Measurements from ENCODE around the gene HDAC5. TPM values are rescaled to one million over a fixed set of nuclear protein-coding genes. Genes with fewer than 3 reads are reported as not detected.

The HDAC5 gene
- total and polyA plus RNA-seq, 2 experiments from 2014 or later, result 28.5 to 98.7 TPM

DNA sequence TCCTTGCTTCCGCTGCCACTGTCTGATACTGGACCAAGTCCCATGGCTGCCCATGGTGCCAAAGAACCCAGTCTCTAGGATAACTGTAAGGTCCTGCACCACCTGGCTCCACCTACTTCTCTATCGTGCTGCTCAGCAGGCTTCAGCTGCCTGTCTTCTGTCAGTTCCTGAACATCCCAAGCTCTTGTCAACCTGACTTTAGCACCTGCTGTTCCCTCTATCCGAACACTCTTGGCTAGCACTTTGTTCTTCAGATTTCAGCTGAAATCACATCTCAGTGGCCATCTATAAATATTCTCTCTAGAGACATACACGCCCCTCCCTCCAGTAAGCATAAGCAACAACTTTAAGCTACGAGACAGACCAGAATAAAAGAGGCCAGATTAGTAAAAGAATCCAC, 93.7 kb downstream of the HDAC5 start:
- Histone ChIP-seq H3K27me3 (replicated peaks; ENCODE audit: insufficient read depth) (no peaks in the 10 kb centered on the region), H3K4me1 (ENCODE audit: insufficient read depth) (no peaks in the 10 kb centered on the region), H3K9me3 (ENCODE audit: low read depth) (no peaks in the 10 kb centered on the region), H2AFZ (no peak overlapping the region), H4K20me1 (ENCODE audit: insufficient read depth) (no peaks in the 10 kb centered on the region), H3K79me2 (ENCODE audit: insufficient read depth) (peaks cover 21% of the 10 kb centered on the region; the same call in 1 of the 2 replicates), H3K4me3 (no peak overlapping the region), H3F3A (ENCODE audit: insufficient read depth) (peaks cover 13% of the 10 kb centered on the region; the same call in 1 of the 2 replicates), H3K9me2 (ENCODE audit: insufficient read depth) (no peaks in the 10 kb centered on the region), H3K27ac (no peak overlapping the region), H3K9ac (no peak overlapping the region), H3K4me2 (ENCODE audit: unreplicated experiment) (no peak overlapping the region), H3K36me3 (ENCODE audit: low read depth) (peaks cover 37% of the 10 kb centered on the region)
- in situ Hi-C loops (cut with MboI), result no loop called here
- WGBS, 2 experiments (ENCODE audit: low coverage in 1 of 2, low lambda C conversion rate in 2 of 2, missing lambda C conversion rate in 2 of 2), result 83 to 92% methylated on average over 5 of the region's 5 CpGs
- no peak for DNase-seq
- no peak for TF ChIP-seq EZH2phosphoT487 (IDR thresholded peaks at IDR 0.05; ENCODE audit: insufficient read depth, low read depth)
- TF ChIP-seq EZH2 (IDR thresholded peaks at IDR 0.05; ENCODE audit: insufficient read depth, poor library complexity, severe bottlenecking), result no peak

Small RNA genes within 50 kb of the gene (small RNA-seq; reads per million reads assigned to genes)
- gene RNU6-131P (ENCODE audit: low read depth, low replicate concordance), result not detected

Other genes with a start within 250 kb of the HDAC5 start
- 5.1 and 13.8 TPM in 2 replicates for gene MPP2, start 216.1 kb downstream of the HDAC5 start, total RNA-seq (2014; rRNA removed; shearing (Covaris generic))
- 3.8 and 4.1 TPM in 2 replicates for gene MPP2, start 216.1 kb downstream of the HDAC5 start, polyA plus RNA-seq (2016; fragmentation: Nextera tagmentation; extraction: Ambion mirVana)
- gene PPY, start 181.2 kb downstream of the HDAC5 start, total RNA-seq (2014; rRNA removed; shearing (Covaris generic)), result not detected in 2 replicates
- not detected in 2 replicates for gene PPY, start 181.2 kb downstream of the HDAC5 start, polyA plus RNA-seq (2016; fragmentation: Nextera tagmentation; extraction: Ambion mirVana)
- gene PYY, start 169.7 kb downstream of the HDAC5 start, total RNA-seq (2014; rRNA removed; shearing (Covaris generic)), result not detected in 2 replicates
- not detected in 2 replicates for gene PYY, start 169.7 kb downstream of the HDAC5 start, polyA plus RNA-seq (2016; fragmentation: Nextera tagmentation; extraction: Ambion mirVana)
- 1.8 and 2.8 TPM in 2 replicates for gene NAGS, start 119.0 kb downstream of the HDAC5 start, total RNA-seq (2014; rRNA removed; shearing (Covaris generic))
- gene NAGS, start 119.0 kb downstream of the HDAC5 start, polyA plus RNA-seq (2016; fragmentation: Nextera tagmentation; extraction: Ambion mirVana), result 1.6 and 2.3 TPM in 2 replicates
- 25.5 and 45.4 TPM in 2 replicates for gene TMEM101, start 108.7 kb downstream of the HDAC5 start, total RNA-seq (2014; rRNA removed; shearing (Covaris generic))
- gene TMEM101, start 108.7 kb downstream of the HDAC5 start, polyA plus RNA-seq (2016; fragmentation: Nextera tagmentation; extraction: Ambion mirVana), result 24.4 and 25.0 TPM in 2 replicates
- 36.1 and 49.4 TPM in 2 replicates for gene LSM12, start 57.0 kb downstream of the HDAC5 start, total RNA-seq (2014; rRNA removed; shearing (Covaris generic))
- 122 and 125 TPM in 2 replicates for gene LSM12, start 57.0 kb downstream of the HDAC5 start, polyA plus RNA-seq (2016; fragmentation: Nextera tagmentation; extraction: Ambion mirVana)
- gene G6PC3, start 52.9 kb downstream of the HDAC5 start, total RNA-seq (2014; rRNA removed; shearing (Covaris generic)), result 57.4 and 68.5 TPM in 2 replicates
- gene G6PC3, start 52.9 kb downstream of the HDAC5 start, polyA plus RNA-seq (2016; fragmentation: Nextera tagmentation; extraction: Ambion mirVana), result 121 and 128 TPM in 2 replicates
- gene HROB, start 18.3 kb upstream of the HDAC5 start, total RNA-seq (2014; rRNA removed; shearing (Covaris generic)), result 1.3 and 1.8 TPM in 2 replicates
- 3.5 and 3.6 TPM in 2 replicates for gene HROB, start 18.3 kb upstream of the HDAC5 start, polyA plus RNA-seq (2016; fragmentation: Nextera tagmentation; extraction: Ambion mirVana)
- not detected in 2 replicates for gene ASB16, start 47.1 kb upstream of the HDAC5 start, total RNA-seq (2014; rRNA removed; shearing (Covaris generic))
- gene ASB16, start 47.1 kb upstream of the HDAC5 start, polyA plus RNA-seq (2016; fragmentation: Nextera tagmentation; extraction: Ambion mirVana), result 0.22 and 0.25 TPM in 2 replicates
- gene TMUB2, start 63.3 kb upstream of the HDAC5 start, total RNA-seq (2014; rRNA removed; shearing (Covaris generic)), result 41.6 and 42.6 TPM in 2 replicates
- 44.6 and 45.0 TPM in 2 replicates for gene TMUB2, start 63.3 kb upstream of the HDAC5 start, polyA plus RNA-seq (2016; fragmentation: Nextera tagmentation; extraction: Ambion mirVana)
- gene ATXN7L3, start 76.2 kb upstream of the HDAC5 start, total RNA-seq (2014; rRNA removed; shearing (Covaris generic)), result 48.2 and 60.4 TPM in 2 replicates
- gene ATXN7L3, start 76.2 kb upstream of the HDAC5 start, polyA plus RNA-seq (2016; fragmentation: Nextera tagmentation; extraction: Ambion mirVana), result 9.8 and 10.0 TPM in 2 replicates
- 61.1 and 62.3 TPM in 2 replicates for gene UBTF, start 96.0 kb upstream of the HDAC5 start, total RNA-seq (2014; rRNA removed; shearing (Covaris generic))
- gene UBTF, start 96.0 kb upstream of the HDAC5 start, polyA plus RNA-seq (2016; fragmentation: Nextera tagmentation; extraction: Ambion mirVana), result 48.2 and 48.4 TPM in 2 replicates
- not detected in 2 replicates for gene SLC4A1, start 144.5 kb upstream of the HDAC5 start, total RNA-seq (2014; rRNA removed; shearing (Covaris generic))
- not detected in 2 replicates for gene SLC4A1, start 144.5 kb upstream of the HDAC5 start, polyA plus RNA-seq (2016; fragmentation: Nextera tagmentation; extraction: Ambion mirVana)
- 0.11 TPM in 1 of 2 replicates, not detected in the other for gene RUNDC3A, start 185.0 kb upstream of the HDAC5 start, total RNA-seq (2014; rRNA removed; shearing (Covaris generic))
- gene RUNDC3A, start 185.0 kb upstream of the HDAC5 start, polyA plus RNA-seq (2016; fragmentation: Nextera tagmentation; extraction: Ambion mirVana), result 0.24 TPM in 1 of 2 replicates, not detected in the other
- gene SLC25A39, start 201.2 kb upstream of the HDAC5 start, total RNA-seq (2014; rRNA removed; shearing (Covaris generic)), result 96.1 and 118 TPM in 2 replicates
- 117 TPM in 2 replicates for gene SLC25A39, start 201.2 kb upstream of the HDAC5 start, polyA plus RNA-seq (2016; fragmentation: Nextera tagmentation; extraction: Ambion mirVana)
- 326 and 410 TPM in 2 replicates for gene GRN, start 221.7 kb upstream of the HDAC5 start, total RNA-seq (2014; rRNA removed; shearing (Covaris generic))
- gene GRN, start 221.7 kb upstream of the HDAC5 start, polyA plus RNA-seq (2016; fragmentation: Nextera tagmentation; extraction: Ambion mirVana), result 440 and 446 TPM in 2 replicates
- gene FAM171A2, start 240.2 kb upstream of the HDAC5 start, total RNA-seq (2014; rRNA removed; shearing (Covaris generic)), result 4.6 and 4.8 TPM in 2 replicates
- gene FAM171A2, start 240.2 kb upstream of the HDAC5 start, polyA plus RNA-seq (2016; fragmentation: Nextera tagmentation; extraction: Ambion mirVana), result 0.25 and 0.46 TPM in 2 replicates